H1 (cell line): Measurements from ENCODE around the gene ZNF804B. TPM values are rescaled to one million over a fixed set of nuclear protein-coding genes. Genes with fewer than 3 reads are reported as not detected.

Experiments used
- CTCF ChIA-PET: fragments of 300-600 bp; sonication (Branson Sonifier 250); formaldehyde crosslinking; loops from one replicate; lab custom pipeline; 2021; ENCODE audit not compliant: partially characterized antibody; lab: Charles Lee
- POLR2A ChIA-PET: fragments of 300-600 bp; sonication (Branson Sonifier 250); formaldehyde crosslinking; loops from one replicate; lab custom pipeline; 2021; ENCODE audit warnings: inconsistent platforms; ENCODE audit not compliant: partially characterized antibody; lab: Charles Lee
- DNase-seq, 2 experiments: peaks; one replicate each; pipeline versions ENCODE4 v3.0.0 to v3.0.0-alpha.2; 2010 to 2022; ENCODE audit warnings: low spot score in 2 of 2, low read depth in 1 of 2, mixed read lengths in 1 of 2
- FAIRE-seq: peaks from 2 replicates; lab custom pipeline; 2011; peaks lifted over from hg19 to GRCh38; lab: Jason Lieb, UNC
- H2AFZ ChIP-seq: 2 replicates; pipeline ENCODE4 v1.8.1; 2012; ENCODE audit warnings: low read length, inconsistent platforms
- H2AK5ac ChIP-seq: 2 replicates; pipeline ENCODE4 v1.6.1; 2013; ENCODE audit warnings: low read depth, low read length
- H2BK120ac ChIP-seq: replicated peaks from 2 replicates; pipeline ENCODE3; 2013; ENCODE audit warnings: low read depth, low read length, inconsistent platforms
- H2BK12ac ChIP-seq: 2 replicates; pipeline ENCODE4 v1.6.1; 2013; ENCODE audit warnings: low read depth, low read length
- H2BK15ac ChIP-seq: 2 replicates; pipeline ENCODE4 v1.6.1; 2013; ENCODE audit warnings: low read length
- H2BK20ac ChIP-seq: 2 replicates; pipeline ENCODE4 v1.6.1; 2013; ENCODE audit warnings: low read length
- H2BK5ac ChIP-seq: 2 replicates; pipeline ENCODE4 v1.6.1; 2013; ENCODE audit warnings: low read depth, low read length
- H3K14ac ChIP-seq: 2 replicates; pipeline ENCODE4 v1.6.1; 2013; ENCODE audit warnings: inconsistent platforms; ENCODE audit not compliant: insufficient read length
- H3K18ac ChIP-seq: 2 replicates; pipeline ENCODE4 v1.6.1; 2013; ENCODE audit warnings: low read length; ENCODE audit errors: extremely low read depth
- H3K23ac ChIP-seq: 2 replicates; pipeline ENCODE4 v1.6.1; 2013; ENCODE audit warnings: inconsistent platforms; ENCODE audit not compliant: insufficient read length
- H3K23me2 ChIP-seq: 2 replicates; pipeline ENCODE4 v1.6.1; 2013; ENCODE audit warnings: low read depth, low read length
- H3K27ac ChIP-seq: 2 replicates; pipeline ENCODE4 v1.6.1; 2011; ENCODE audit warnings: low read depth, low read length, inconsistent platforms
- H3K27me3 ChIP-seq, 4 experiments: replicated peaks in 1 of 4; 1 replicate in 1 of 4; 2 replicates in 3 of 4; pipeline versions ENCODE4 v1.6.1 to v1.8.1; 2011 to 2013; ENCODE audit warnings: low read length in 3 of 4, mild to moderate bottlenecking in 3 of 4, inconsistent platforms in 2 of 4, mixed read lengths in 2 of 4, moderate library complexity in 1 of 4; ENCODE audit not compliant: control insufficient read depth in 3 of 4, insufficient read depth in 3 of 4; ENCODE audit errors: extremely low read depth in 1 of 4
- H3K36me3 ChIP-seq, 4 experiments: 2 replicates each; pipeline versions ENCODE4 v1.6.1 to v1.8.1; 2011 to 2013; ENCODE audit warnings: mild to moderate bottlenecking in 4 of 4, low read length in 3 of 4, moderate library complexity in 2 of 4, control low read depth in 1 of 4, inconsistent platforms in 1 of 4; ENCODE audit not compliant: insufficient read depth in 4 of 4, control insufficient read depth in 2 of 4
- H3K4ac ChIP-seq: replicated peaks from 2 replicates; pipeline ENCODE3; 2013; ENCODE audit warnings: low read length, low read depth, mixed read lengths, inconsistent platforms; ENCODE audit not compliant: insufficient read length
- H3K4me1 ChIP-seq, 4 experiments: replicated peaks in 1 of 4; 1 replicate in 1 of 4; 2 replicates in 3 of 4; pipeline versions ENCODE4 v1.6.1 to v1.8.1; 2011 to 2013; ENCODE audit warnings: low read length in 3 of 4, inconsistent platforms in 2 of 4, mixed read lengths in 1 of 4; ENCODE audit not compliant: insufficient read depth in 4 of 4, control insufficient read depth in 3 of 4
- H3K4me2 ChIP-seq, 2 experiments: 2 replicates each; pipeline versions ENCODE4 v1.6.1 to v1.8.1; 2011 to 2013; ENCODE audit warnings: low read depth in 2 of 2, low read length in 2 of 2, control low read depth in 1 of 2, inconsistent platforms in 1 of 2, mild to moderate bottlenecking in 1 of 2; ENCODE audit not compliant: insufficient read depth in 1 of 2
- H3K4me3 ChIP-seq, 4 experiments: fragments of 200-600, 300-600 bp in 1 of 4; sonication (generic), shearing (Covaris generic), sonication (Bioruptor Twin) in 1 of 4; 2 replicates each; pipeline versions ENCODE4 v1.5.1 to v1.8.1; 2011 to 2016; ENCODE audit warnings: low read length in 4 of 4, low read depth in 3 of 4, control low read depth in 2 of 4, inconsistent platforms in 2 of 4, mild to moderate bottlenecking in 2 of 4, mixed read lengths in 1 of 4, moderate library complexity in 1 of 4; ENCODE audit not compliant: insufficient read depth in 2 of 4; ENCODE audit errors: extremely low read depth in 1 of 4
- H3K56ac ChIP-seq: replicated peaks from 2 replicates; pipeline ENCODE3; 2013; ENCODE audit warnings: low read depth, mild to moderate bottlenecking, mixed read lengths, low read length, inconsistent platforms; ENCODE audit not compliant: insufficient read length
- H3K79me1 ChIP-seq: 2 replicates; pipeline ENCODE4 v1.6.1; 2013; ENCODE audit warnings: low read depth, low read length, control low read depth
- H3K79me2 ChIP-seq, 2 experiments: 2 replicates each; pipeline versions ENCODE4 v1.6.1 to v1.8.1; 2012 to 2013; ENCODE audit warnings: low read length in 2 of 2, mild to moderate bottlenecking in 2 of 2, inconsistent platforms in 1 of 2; ENCODE audit not compliant: insufficient read depth in 2 of 2, control insufficient read depth in 1 of 2
- H3K9ac ChIP-seq, 4 experiments: replicated peaks in 1 of 4; 1 replicate in 1 of 4; 2 replicates in 3 of 4; pipeline versions ENCODE4 v1.6.1 to v1.8.1; 2011 to 2013; ENCODE audit warnings: low read depth in 3 of 4, low read length in 3 of 4, control low read depth in 2 of 4, mild to moderate bottlenecking in 2 of 4, moderate library complexity in 2 of 4, inconsistent platforms in 1 of 4; ENCODE audit errors: extremely low read depth in 1 of 4
- H3K9me3 ChIP-seq, 2 experiments: 2 replicates each; pipeline versions ENCODE4 v1.6.1 to v1.8.1; 2012 to 2013; ENCODE audit warnings: mild to moderate bottlenecking in 2 of 2, moderate library complexity in 2 of 2, control low read depth in 1 of 2, inconsistent platforms in 1 of 2, low read depth in 1 of 2, low read length in 1 of 2, mixed read lengths in 1 of 2; ENCODE audit not compliant: insufficient read depth in 2 of 2
- H4K20me1 ChIP-seq, 2 experiments: replicated peaks in 1 of 2; 2 replicates each; pipeline versions ENCODE3 to v1.8.1; 2011 to 2013; ENCODE audit warnings: inconsistent platforms in 2 of 2, low read length in 2 of 2, mild to moderate bottlenecking in 1 of 2; ENCODE audit not compliant: insufficient read depth in 2 of 2, control insufficient read depth in 1 of 2
- H4K5ac ChIP-seq: 2 replicates; pipeline ENCODE4 v1.6.1; 2013; ENCODE audit warnings: low read length, low read depth, mixed read lengths, inconsistent platforms; ENCODE audit not compliant: insufficient read length
- H4K8ac ChIP-seq: 2 replicates; pipeline ENCODE4 v1.8.0; 2013; ENCODE audit warnings: mild to moderate bottlenecking, moderate library complexity, low read length, inconsistent platforms; ENCODE audit not compliant: insufficient read depth; ENCODE audit errors: extremely low read depth
- H4K91ac ChIP-seq: replicated peaks from 2 replicates; pipeline ENCODE3; 2013; ENCODE audit warnings: low read length, mixed read lengths, inconsistent platforms; ENCODE audit not compliant: insufficient read length
- BCL11A ChIP-seq, 2 experiments: IDR thresholded peaks; one replicate each; pipeline ENCODE4 v1.6.1; 2011; ENCODE audit warnings: low read depth in 2 of 2, low read length in 2 of 2, mild to moderate bottlenecking in 2 of 2
- CHD1 ChIP-seq: IDR thresholded peaks from 2 replicates; pipeline ENCODE4 v1.6.1; 2012; ENCODE audit warnings: low read depth, low read length, improper control_type of control experiment
- GABPA ChIP-seq: IDR thresholded peaks from 2 replicates; pipeline ENCODE4 v1.6.1; 2011; ENCODE audit warnings: mild to moderate bottlenecking, low read length, moderate library complexity, borderline replicate concordance; ENCODE audit not compliant: insufficient read depth
- HDAC2 ChIP-seq, 2 experiments: fragments of 300-600 bp in 1 of 2; sonication (generic) in 1 of 2; IDR thresholded peaks; 2 replicates each; pipeline ENCODE4 v1.6.1; 2011 to 2012; ENCODE audit warnings: low read depth in 2 of 2, low read length in 2 of 2, mild to moderate bottlenecking in 2 of 2, moderate library complexity in 2 of 2, borderline replicate concordance in 1 of 2, inconsistent platforms in 1 of 2
- KDM4A ChIP-seq: IDR thresholded peaks from one replicate; pipeline ENCODE4 v1.7.1; 2012; ENCODE audit warnings: low read depth, mild to moderate bottlenecking, moderate library complexity, low read length, inconsistent platforms; ENCODE audit not compliant: severe bottlenecking
- RNF2 ChIP-seq: fragments of 200-900, 300-1000 bp; sonication (generic); IDR thresholded peaks from 2 replicates; pipeline ENCODE4 v1.7.1; 2016; ENCODE audit warnings: borderline replicate concordance, low read depth, mild to moderate bottlenecking, antibody characterized with exemption, low read length; ENCODE audit not compliant: poor library complexity, severe bottlenecking; ENCODE audit errors: missing control alignments
- SAP30 ChIP-seq: fragments of 300-600 bp; sonication (generic); IDR thresholded peaks from 2 replicates; pipeline ENCODE4 v1.7.1; 2012; ENCODE audit warnings: low read length, moderate library complexity, mild to moderate bottlenecking, inconsistent platforms; ENCODE audit not compliant: insufficient read depth, insufficient replicate concordance
- SIRT6 ChIP-seq: IDR thresholded peaks from one replicate; pipeline ENCODE4 v1.7.1; 2012; ENCODE audit warnings: low read length, inconsistent platforms
- SP2 ChIP-seq: IDR thresholded peaks from 2 replicates; pipeline ENCODE4 v1.6.1; 2012; ENCODE audit warnings: mild to moderate bottlenecking, low read length, inconsistent platforms
- SP4 ChIP-seq: IDR thresholded peaks from 2 replicates; pipeline ENCODE4 v1.6.1; 2012; ENCODE audit warnings: low read length, inconsistent platforms
- WGBS, 2 experiments: shearing (Covaris generic) in 1 of 2; methylation state at CpG; one replicate each; pipeline versions ENCODE4 v1.1.6 to v1.1.7; 2013 to 2015; ENCODE audit warnings: low lambda C conversion rate in 2 of 2, mixed read lengths in 2 of 2, inconsistent platforms in 1 of 2, low coverage in 1 of 2, missing lambda C conversion rate in 1 of 2; ENCODE audit not compliant: insufficient replicate concordance in 2 of 2, insufficient coverage in 1 of 2, insufficient read length in 1 of 2; ENCODE audit errors: extremely low coverage in 1 of 2, missing lambda C conversion rate in 1 of 2; 5-methylcytosine and 5-hydroxymethylcytosine counted together
- polyA plus RNA-seq, 7 experiments: library from polyadenylated mRNA; depleted of rRNA in 3 of 7; stranded (reverse) in 5 of 7; unstranded in 2 of 7; fragments of >200 nt in 5 of 7; fragments of 200-250 nt in 2 of 7; gene quantifications; 1 replicate in 5 of 7; 2 replicates in 1 of 7; 4 replicates in 1 of 7; pipeline versions ENCODE4 v1.2.1 to v1.2.3, GENCODE V29; 2011 to 2013; ENCODE audit warnings: missing spikeins in 2 of 7, mixed read lengths in 2 of 7
- total RNA-seq: library from RNA; stranded (reverse); fragmentation: NEBNext Ultra II Directional; extraction: Animal tissue kit (Norgen Biotek cat#: 25700); gene quantifications from 2 replicates; pipeline ENCODE4 v1.2.1, GENCODE V29; 2021
- TF ChIP-seq, protein P1 (sequence below): IDR thresholded peaks from 2 replicates; pipeline ENCODE4 v1.6.1; 2012; ENCODE audit warnings: inconsistent platforms
- TF ChIP-seq, protein P2 (sequence below): IDR thresholded peaks from 2 replicates; pipeline ENCODE4 v1.6.1; 2012; ENCODE audit warnings: low read length, inconsistent platforms

The ZNF804B gene
- total and polyA plus RNA-seq, 2 of the 8 experiments (the other 6 are each of a cell fraction or from before 2014, with no cell fraction given), result not detected

DNA sequence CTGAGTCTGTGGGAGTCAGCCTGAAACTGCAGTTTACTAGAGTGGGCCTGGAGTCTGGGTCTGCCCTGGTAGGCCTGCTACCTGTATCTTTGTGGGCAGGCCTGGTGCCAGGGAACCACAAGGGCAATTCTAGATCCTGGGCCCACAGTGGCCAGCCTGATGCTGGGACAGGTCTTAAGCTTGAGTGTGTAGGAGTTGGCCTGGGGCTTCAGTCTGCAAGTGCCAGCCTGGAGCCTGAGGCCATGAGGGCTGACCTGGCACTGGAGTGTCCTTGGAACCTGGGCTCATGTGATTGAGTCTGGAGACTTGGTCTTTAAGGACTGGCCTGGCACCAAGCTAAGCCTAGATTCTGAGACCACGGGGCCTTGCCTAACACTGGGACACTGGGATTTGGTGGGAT, 281.7 kb downstream of the ZNF804B start:
- Histone ChIP-seq H3K4me3 (no peak overlapping the region), H3K27me3 (no peaks in the 10 kb centered on the region), H3K14ac (no peak overlapping the region), H4K8ac (no peak overlapping the region), H4K5ac (no peak overlapping the region), H3K4me1 (no peaks in the 10 kb centered on the region), H3K18ac (no peak overlapping the region), H3K23ac (no peak overlapping the region), H3K36me3 (no peaks in the 10 kb centered on the region), H2BK12ac (no peak overlapping the region), H2BK20ac (no peak overlapping the region), H3K79me1 (no peaks in the 10 kb centered on the region), H3K56ac (no peak overlapping the region), H2BK5ac (no peak overlapping the region), H4K91ac (no peak overlapping the region), H4K20me1 (no peaks in the 10 kb centered on the region), H2AFZ (no peak overlapping the region), H3K79me2 (no peaks in the 10 kb centered on the region), H3K9ac (no peak overlapping the region), H3K9me3 (peaks cover 15 to 17% of the 10 kb centered on the region in 2 experiments), H3K27ac (no peak overlapping the region), H3K23me2 (no peaks in the 10 kb centered on the region), H3K4ac (no peak overlapping the region), H2BK15ac (no peak overlapping the region), H3K4me2 (no peak overlapping the region), H2AK5ac (no peak overlapping the region), H2BK120ac (no peak overlapping the region)
- ChIA-PET CTCF (no interaction called here), POLR2A (no interaction called here)
- DNase-seq (no peak), FAIRE-seq (no peak)
- 91% methylated on average over 1 of the region's 1 CpG; no CpG with 5 or more reads in 1 of the 2 experiments for WGBS, 2 experiments
- TF ChIP-seq BCL11A (IDR thresholded peaks at IDR 0.05; ENCODE audit: low read depth in 2 of 2, low read length in 2 of 2), result no peak
- TF ChIP-seq SIRT6, result no peak
- TF ChIP-seq SP2, result no peak
- TF ChIP-seq GABPA, result no peak
- TF ChIP-seq HDAC2 (IDR thresholded peaks at IDR 0.05; ENCODE audit: borderline replicate concordance in 1 of 2, low read depth in 2 of 2, low read length in 2 of 2), result no peak
- no peak for TF ChIP-seq SAP30
- TF ChIP-seq SP4, result no peak
- no peak for TF ChIP-seq CHD1
- no peak for TF ChIP-seq KDM4A
- TF ChIP-seq, protein P1, sequence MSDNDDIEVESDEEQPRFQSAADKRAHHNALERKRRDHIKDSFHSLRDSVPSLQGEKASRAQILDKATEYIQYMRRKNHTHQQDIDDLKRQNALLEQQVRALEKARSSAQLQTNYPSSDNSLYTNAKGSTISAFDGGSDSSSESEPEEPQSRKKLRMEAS, result no peak
- TF ChIP-seq RNF2, result no peak
- TF ChIP-seq, protein P2, sequence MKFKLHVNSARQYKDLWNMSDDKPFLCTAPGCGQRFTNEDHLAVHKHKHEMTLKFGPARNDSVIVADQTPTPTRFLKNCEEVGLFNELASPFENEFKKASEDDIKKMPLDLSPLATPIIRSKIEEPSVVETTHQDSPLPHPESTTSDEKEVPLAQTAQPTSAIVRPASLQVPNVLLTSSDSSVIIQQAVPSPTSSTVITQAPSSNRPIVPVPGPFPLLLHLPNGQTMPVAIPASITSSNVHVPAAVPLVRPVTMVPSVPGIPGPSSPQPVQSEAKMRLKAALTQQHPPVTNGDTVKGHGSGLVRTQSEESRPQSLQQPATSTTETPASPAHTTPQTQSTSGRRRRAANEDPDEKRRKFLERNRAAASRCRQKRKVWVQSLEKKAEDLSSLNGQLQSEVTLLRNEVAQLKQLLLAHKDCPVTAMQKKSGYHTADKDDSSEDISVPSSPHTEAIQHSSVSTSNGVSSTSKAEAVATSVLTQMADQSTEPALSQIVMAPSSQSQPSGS, result no peak
